Natural killer cell (primary cell): Measurements from ENCODE around the gene C1orf105. TPM values are rescaled to one million over a fixed set of nuclear protein-coding genes. Genes with fewer than 3 reads are reported as not detected.

ENCODE experiments used
- ATAC-seq, 3 donors: fragments of 150-1000 bp in 2 of 3; fragments of 200-7000 bp in 1 of 3; cut with Tn5 transposase; 1 replicate in 1 of 3; 2 replicates in 2 of 3; pipeline ENCODE4 v1.10.0; 2021; ENCODE audit warnings: mild to moderate bottlenecking in 2 of 3, moderate library complexity in 2 of 3
- DNase-seq, 2 donors: peaks; one replicate each; pipeline versions ENCODE4 v3.0.0 to v3.0.0-alpha.2; 2013 to 2021; ENCODE audit warnings: mixed read lengths in 1 of 2
- H3K27ac ChIP-seq: one replicate; pipeline ENCODE4 v1.5.1; 2013; ENCODE audit warnings: mild to moderate bottlenecking, low read length
- H3K27me3 ChIP-seq: one replicate; pipeline ENCODE4 v1.6.1; 2013; ENCODE audit warnings: low read length; ENCODE audit not compliant: control insufficient read depth, insufficient read depth
- H3K36me3 ChIP-seq: one replicate; pipeline ENCODE4 v1.6.1; 2013; ENCODE audit warnings: low read length; ENCODE audit not compliant: control insufficient read depth, insufficient read depth
- H3K4me1 ChIP-seq: one replicate; pipeline ENCODE4 v1.6.1; 2013; ENCODE audit warnings: low read length; ENCODE audit not compliant: control insufficient read depth, insufficient read depth
- H3K4me3 ChIP-seq: one replicate; pipeline ENCODE4 v1.5.1; 2013; ENCODE audit warnings: low read length
- H3K9me3 ChIP-seq: one replicate; pipeline ENCODE4 v1.6.1; 2013; ENCODE audit warnings: low read length; ENCODE audit not compliant: control insufficient read depth, insufficient read depth
- H3K27ac Mint-ChIP-seq, 2 donors: one replicate each; pipeline ENCODE4 v1.8.0; 2022; ENCODE audit warnings: mild to moderate bottlenecking in 2 of 2, mixed read lengths in 2 of 2, moderate library complexity in 1 of 2
- H3K27me3 Mint-ChIP-seq, 2 donors: one replicate each; pipeline ENCODE4 v1.8.0; 2022; ENCODE audit warnings: low read depth in 2 of 2, mixed read lengths in 2 of 2
- H3K36me3 Mint-ChIP-seq: one replicate; pipeline ENCODE4 v1.8.0; 2022; ENCODE audit warnings: mixed read lengths
- H3K4me1 Mint-ChIP-seq, 2 donors: one replicate each; pipeline ENCODE4 v1.8.0; 2022; ENCODE audit warnings: mixed read lengths in 2 of 2
- H3K4me3 Mint-ChIP-seq: one replicate; pipeline ENCODE4 v1.8.0; 2022; ENCODE audit warnings: mild to moderate bottlenecking, moderate library complexity, mixed read lengths
- H3K9me3 Mint-ChIP-seq, 2 donors: one replicate each; pipeline ENCODE4 v1.8.0; 2022; ENCODE audit warnings: mixed read lengths in 2 of 2
- CTCF ChIP-seq: fragments of 200-600 bp; IDR thresholded peaks from one replicate; pipeline ENCODE4 v1.8.0; 2022; ENCODE audit warnings: antibody characterized with exemption
- WGBS: methylation state at CpG from one replicate; pipeline ENCODE4 v1.1.7; 2013; ENCODE audit warnings: missing lambda C conversion rate; ENCODE audit not compliant: insufficient coverage; 5-methylcytosine and 5-hydroxymethylcytosine counted together
- intact Hi-C: fragments of 100-400 bp; cut with micrococcal nuclease; formaldehyde crosslinking; loops from one replicate; pipeline ENCODE4 v1.14.2; 2022
- total RNA-seq, 4 donors: library from RNA; stranded (reverse); fragments of 120-200 nt in 1 of 4; gene quantifications; one replicate each; pipeline versions ENCODE4 v1.2.3 to v1.2.4, GENCODE V29; 2013 to 2022

C1orf105 gene
- total RNA-seq, 3 donors from 2014 or later (not counting 1 experiment from before 2014, with no cell fraction given), result not detected

- Mint-ChIP-seq H3K36me3 (no peaks in the 10 kb centered on the region), H3K4me1 (peaks cover 18 to 26% of the 10 kb centered on the region in 2 donors), H3K4me3 (no peak overlapping the region), H3K9me3 (no peaks in the 10 kb centered on the region), H3K27me3 (no peaks in the 10 kb centered on the region), H3K27ac (no peak overlapping the region)
- H3K36me3 ChIP-seq, result no peaks in the 10 kb centered on the region
- TF ChIP-seq CTCF, result no peak
- H3K27ac ChIP-seq, result no peak overlapping the region
- WGBS, result no CpG with 5 or more reads among the region's 2 CpGs
- intact Hi-C loops, result no loop called here
- ATAC-seq (no peak), DNase-seq (no peak)
- no peaks in the 10 kb centered on the region for H3K9me3 ChIP-seq
- H3K4me1 ChIP-seq, result no peaks in the 10 kb centered on the region
- no peaks in the 10 kb centered on the region for H3K27me3 ChIP-seq
- no peak overlapping the region for H3K4me3 ChIP-seq
Measured at GRCh38 chr1:172376431-172376830, 44.1 kb upstream of the C1orf105 start.

- Mint-ChIP-seq H3K4me1 (peaks cover 27 to 35% of the 10 kb centered on the region in 2 donors), H3K36me3 (no peaks in the 10 kb centered on the region), H3K4me3 (no peak overlapping the region), H3K27ac (no peak overlapping the region), H3K9me3 (no peaks in the 10 kb centered on the region), H3K27me3 (no peaks in the 10 kb centered on the region)
- no peaks in the 10 kb centered on the region for H3K4me1 ChIP-seq
- intact Hi-C loops, result no loop called here
- TF ChIP-seq CTCF, result no peak
- no peak for ATAC-seq
- H3K27me3 ChIP-seq, result no peaks in the 10 kb centered on the region
- H3K36me3 ChIP-seq, result no peaks in the 10 kb centered on the region
- H3K27ac ChIP-seq, result no peak overlapping the region
- no peak for DNase-seq
- H3K4me3 ChIP-seq, result no peak overlapping the region
- H3K9me3 ChIP-seq, result no peaks in the 10 kb centered on the region
Measured at GRCh38 chr1:172377565-172377964, 42.9 kb upstream of the C1orf105 start.

GRCh38 chr1:172378109-172378760, 42.2 kb upstream of the C1orf105 start:
- Histone ChIP-seq H3K4me1 (no peaks in the 10 kb centered on the region), H3K9me3 (no peaks in the 10 kb centered on the region), H3K36me3 (no peaks in the 10 kb centered on the region), H3K4me3 (no peak overlapping the region), H3K27ac (no peak overlapping the region), H3K27me3 (no peaks in the 10 kb centered on the region)
- no peak overlapping the region for H3K27ac Mint-ChIP-seq
- H3K9me3 Mint-ChIP-seq, result no peaks in the 10 kb centered on the region
- intact Hi-C loops, result no loop called here
- ATAC-seq (no peak), DNase-seq (no peak)
- TF ChIP-seq CTCF, result no peak
- H3K4me1 Mint-ChIP-seq, result peaks cover 27 to 35% of the 10 kb centered on the region in 2 donors
- WGBS, result no CpG with 5 or more reads among the region's 1 CpG
- H3K4me3 Mint-ChIP-seq, result no peak overlapping the region
- H3K36me3 Mint-ChIP-seq, result no peaks in the 10 kb centered on the region
- H3K27me3 Mint-ChIP-seq, result no peaks in the 10 kb centered on the region
